ENCODE data around the gene CHKA. TPM values are rescaled to one million over a fixed set of nuclear protein-coding genes. Genes with fewer than 3 reads are reported as not detected.

CHKA gene
- total and polyA plus RNA-seq, 9 of the 15 experiments (the other 6 are each of a cell fraction or from before 2014, with no cell fraction given): 3.6 to 37.0 (median 30.2) TPM

- TF ChIP-seq ZNF316 (IDR thresholded peaks at IDR 0.05): no peak
- peak; percentile 61; the same call in 1 of the 2 replicates for TF ChIP-seq GATAD2B (IDR thresholded peaks at IDR 0.05; ENCODE audit: borderline replicate concordance)
- TF ChIP-seq THAP7 (CRISPR knock-in tag; IDR thresholded peaks at IDR 0.05): no peak
- TF ChIP-seq RBFOX2 (IDR thresholded peaks at IDR 0.05; ENCODE audit: low read depth, low read length): no peak
- TF ChIP-seq FOXA3 (CRISPR knock-in tag; conservative IDR thresholded peaks at IDR 0.05 in 1 of 2, IDR thresholded peaks at IDR 0.05 in 1 of 2): 0 out of 4 replicates have a peak, but pooled peaks of 1 of the 2 experiments have one; percentile 31
- no peak for TF ChIP-seq SNRNP70 (optimal IDR thresholded peaks at IDR 0.05; ENCODE audit: low read depth, low read length)
- peak; percentile 94 for TF ChIP-seq KDM1A (IDR thresholded peaks at IDR 0.05)
- TF ChIP-seq MTA2 (IDR thresholded peaks at IDR 0.05; ENCODE audit: low read depth): peak; percentile 76
- no peak for TF ChIP-seq NFIX (CRISPR knock-in tag; IDR thresholded peaks at IDR 0.05; ENCODE audit: low read depth)
- no peak for TF ChIP-seq CGGBP1 (CRISPR knock-in tag; IDR thresholded peaks at IDR 0.05)
- TF ChIP-seq CREB5 (CRISPR knock-in tag; IDR thresholded peaks at IDR 0.05): no peak
- TF ChIP-seq NFIC (IDR thresholded peaks at IDR 0.05): peak; percentile 24
- no peak for TF ChIP-seq ATF4 (CRISPR knock-in tag; IDR thresholded peaks at IDR 0.05)
- TF ChIP-seq ESRRA (IDR thresholded peaks at IDR 0.05; ENCODE audit: borderline replicate concordance, low read depth): no peak; the same call in 1 of the 2 replicates
- no peak for TF ChIP-seq CHD2 (IDR thresholded peaks at IDR 0.05; ENCODE audit: low read depth, low read length)
- no peak for TF ChIP-seq MLX (CRISPR knock-in tag; conservative IDR thresholded peaks at IDR 0.05)
- TF ChIP-seq PURB (CRISPR knock-in tag; IDR thresholded peaks at IDR 0.05; ENCODE audit: low read depth): no peak
- no peak for TF ChIP-seq ELF4 (CRISPR knock-in tag; IDR thresholded peaks at IDR 0.05)
- TF ChIP-seq RCOR1 (IDR thresholded peaks at IDR 0.05; ENCODE audit: borderline replicate concordance in 1 of 2, low read depth in 2 of 2, low read length in 2 of 2): peak; percentile 42 to 89
- TF ChIP-seq ZNF551 (CRISPR knock-in tag; IDR thresholded peaks at IDR 0.05): no peak
- TF ChIP-seq HNRNPK (IDR thresholded peaks at IDR 0.05; ENCODE audit: low read depth, low read length, poor library complexity, severe bottlenecking): no peak
- TF ChIP-seq E4F1 (CRISPR knock-in tag; IDR thresholded peaks at IDR 0.05; ENCODE audit: borderline replicate concordance): no peak
These were observed 111.6 kb downstream of the CHKA start (continued) for GRCh38 chr11:68009391-68010089.
